Measurements from ENCODE around the gene CASP9.

Gene CASP9

DNA sequence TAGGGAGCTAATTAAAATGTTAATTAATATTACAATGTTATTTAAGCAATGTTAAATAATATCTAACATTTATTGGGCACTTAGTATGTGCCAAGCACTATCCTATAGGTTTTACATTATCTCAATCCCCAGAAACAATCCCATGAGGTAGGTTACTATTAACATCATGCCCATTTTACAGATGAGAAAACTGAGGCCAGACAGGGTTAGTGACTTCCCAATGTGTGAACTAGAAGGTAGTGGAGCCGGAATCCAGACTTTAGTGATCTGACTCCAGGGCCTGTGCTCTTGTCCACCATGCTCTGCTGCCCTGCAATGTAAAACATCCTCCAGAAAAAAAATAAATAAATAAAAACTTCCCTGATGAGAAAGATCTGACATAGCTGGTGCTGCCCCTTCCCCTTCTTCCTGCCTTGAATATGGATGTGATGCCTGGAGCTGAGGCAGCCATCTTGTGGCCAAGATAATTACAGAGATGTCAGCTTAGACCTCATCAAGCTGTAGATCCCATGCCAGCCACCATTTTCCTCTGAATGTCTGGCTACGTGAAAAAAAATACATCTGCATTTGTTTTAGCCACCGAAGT, 75.0 kb downstream of the CASP9 start:
- TF ChIP-seq, protein P1, sequence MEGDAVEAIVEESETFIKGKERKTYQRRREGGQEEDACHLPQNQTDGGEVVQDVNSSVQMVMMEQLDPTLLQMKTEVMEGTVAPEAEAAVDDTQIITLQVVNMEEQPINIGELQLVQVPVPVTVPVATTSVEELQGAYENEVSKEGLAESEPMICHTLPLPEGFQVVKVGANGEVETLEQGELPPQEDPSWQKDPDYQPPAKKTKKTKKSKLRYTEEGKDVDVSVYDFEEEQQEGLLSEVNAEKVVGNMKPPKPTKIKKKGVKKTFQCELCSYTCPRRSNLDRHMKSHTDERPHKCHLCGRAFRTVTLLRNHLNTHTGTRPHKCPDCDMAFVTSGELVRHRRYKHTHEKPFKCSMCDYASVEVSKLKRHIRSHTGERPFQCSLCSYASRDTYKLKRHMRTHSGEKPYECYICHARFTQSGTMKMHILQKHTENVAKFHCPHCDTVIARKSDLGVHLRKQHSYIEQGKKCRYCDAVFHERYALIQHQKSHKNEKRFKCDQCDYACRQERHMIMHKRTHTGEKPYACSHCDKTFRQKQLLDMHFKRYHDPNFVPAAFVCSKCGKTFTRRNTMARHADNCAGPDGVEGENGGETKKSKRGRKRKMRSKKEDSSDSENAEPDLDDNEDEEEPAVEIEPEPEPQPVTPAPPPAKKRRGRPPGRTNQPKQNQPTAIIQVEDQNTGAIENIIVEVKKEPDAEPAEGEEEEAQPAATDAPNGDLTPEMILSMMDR (conservative IDR thresholded peaks at IDR 0.05), result no peak

DNA sequence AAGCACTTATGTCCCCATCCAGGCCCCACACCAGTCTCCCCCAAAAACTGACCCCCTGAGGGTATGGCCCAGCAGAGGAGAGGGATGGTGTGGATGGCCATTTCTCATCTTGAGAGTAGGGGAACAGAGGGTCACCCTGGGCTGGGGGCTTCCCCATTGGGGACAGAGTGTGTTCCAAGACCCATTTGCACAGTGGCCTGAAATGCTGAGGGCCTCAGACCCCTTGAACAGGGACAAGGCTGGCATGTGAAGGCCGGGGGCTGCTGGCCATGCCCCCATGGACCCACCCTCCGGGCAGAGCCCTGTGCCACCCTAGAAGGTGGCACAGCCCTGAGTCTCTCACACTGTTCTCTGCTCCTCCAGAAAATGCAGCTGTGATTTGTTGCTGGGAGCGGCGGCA, 77.8 kb downstream of the CASP9 start:
- H3K27ac ChIP-seq, result no peak overlapping the region
- TF ChIP-seq, protein P1 (conservative IDR thresholded peaks at IDR 0.05), result no peak

More for the DNA sequence above, 75.0 kb downstream of the CASP9 start:
- H3K27ac ChIP-seq, result no peak overlapping the region

DNA sequence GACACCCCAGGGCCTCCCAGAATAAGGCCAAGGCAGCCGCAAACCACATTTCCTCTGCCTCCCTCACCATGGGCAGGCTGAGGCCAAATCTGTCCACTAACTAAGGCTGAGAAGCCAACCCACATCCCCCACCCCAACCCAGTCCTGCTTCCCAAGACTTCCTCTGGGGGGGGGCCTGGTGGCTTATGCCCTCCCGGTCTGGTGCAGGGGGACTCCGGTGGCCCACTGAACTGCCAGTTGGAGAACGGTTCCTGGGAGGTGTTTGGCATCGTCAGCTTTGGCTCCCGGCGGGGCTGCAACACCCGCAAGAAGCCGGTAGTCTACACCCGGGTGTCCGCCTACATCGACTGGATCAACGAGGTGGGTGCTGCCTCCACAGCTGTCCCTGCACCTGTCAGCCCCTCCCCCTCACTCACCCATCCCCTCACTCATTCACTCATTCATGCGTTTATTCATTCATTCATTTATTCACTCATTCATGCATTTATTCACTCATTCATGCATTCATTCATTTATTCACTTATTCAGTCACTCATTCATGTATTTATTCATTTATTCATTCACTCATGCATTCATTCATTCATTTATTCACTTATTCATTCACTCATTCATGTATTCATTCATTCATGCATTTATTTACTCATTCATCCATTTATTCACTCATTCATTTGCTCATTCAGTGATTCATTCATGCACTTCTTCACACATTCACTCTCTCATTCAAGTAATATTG, 78.5 kb downstream of the CASP9 start:
- TF ChIP-seq, protein P1 (conservative IDR thresholded peaks at IDR 0.05), result no peak
- no peak overlapping the region for H3K27ac ChIP-seq

DNA sequence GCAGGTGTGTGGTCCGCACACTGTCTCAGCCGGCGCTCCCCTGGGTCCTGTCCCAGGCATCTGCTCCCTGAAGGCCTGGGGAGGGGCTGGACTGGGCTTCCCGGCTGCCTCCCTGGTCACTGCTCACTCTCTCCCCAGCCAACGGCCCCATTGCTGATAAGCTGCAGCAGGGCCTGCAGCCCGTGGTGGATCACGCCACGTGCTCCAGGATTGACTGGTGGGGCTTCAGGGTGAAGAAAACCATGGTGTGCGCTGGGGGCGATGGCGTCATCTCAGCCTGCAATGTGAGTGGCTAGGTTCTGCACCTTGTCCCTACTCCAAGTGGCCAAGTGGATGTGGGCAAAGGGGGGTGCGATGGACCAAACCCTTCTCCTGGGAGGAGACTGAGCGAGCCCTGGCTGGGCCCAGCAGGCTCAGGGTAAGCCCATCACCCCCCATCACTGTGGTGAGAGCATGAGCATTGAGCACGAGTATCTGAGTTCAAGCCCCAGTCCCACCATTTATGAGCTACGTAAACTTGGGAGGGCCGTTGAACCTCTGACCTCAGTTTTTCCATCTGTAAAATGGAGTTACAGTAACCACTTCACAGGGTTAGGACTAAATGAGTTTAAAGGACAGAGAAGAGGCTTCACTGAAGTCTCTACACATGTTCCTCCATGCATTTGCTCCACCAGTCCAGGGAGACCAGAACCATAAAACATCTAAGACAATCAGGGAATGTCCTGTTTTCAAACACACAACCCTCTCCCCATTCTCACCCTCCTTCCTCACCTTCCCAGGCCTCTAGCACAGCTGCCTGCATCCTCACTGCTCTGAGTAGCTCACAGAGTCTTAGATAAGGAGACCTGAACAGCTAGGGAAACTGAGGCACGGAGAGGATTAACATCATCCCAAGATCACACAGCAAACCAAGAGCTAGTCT, 79.3 kb downstream of the CASP9 start:
- no peak overlapping the region for H3K27ac ChIP-seq
- TF ChIP-seq, protein P1 (conservative IDR thresholded peaks at IDR 0.05), result no peak

DNA sequence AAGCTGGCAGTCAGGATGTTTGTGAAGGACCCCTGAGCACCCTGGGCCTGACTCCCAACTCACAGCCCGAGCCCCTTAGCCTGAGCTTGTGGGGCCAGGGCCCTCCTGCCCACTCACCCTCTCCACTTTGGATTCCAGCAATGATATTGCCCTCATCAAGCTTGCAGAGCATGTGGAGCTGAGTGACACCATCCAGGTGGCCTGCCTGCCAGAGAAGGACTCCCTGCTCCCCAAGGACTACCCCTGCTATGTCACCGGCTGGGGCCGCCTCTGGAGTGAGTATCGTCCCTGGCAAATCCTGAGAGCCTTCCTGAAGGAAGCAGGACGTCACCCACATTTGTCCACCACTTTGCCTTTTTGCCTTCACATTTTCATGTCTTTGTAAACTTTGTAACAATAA, 80.7 kb downstream of the CASP9 start:
- TF ChIP-seq, protein P1 (conservative IDR thresholded peaks at IDR 0.05), result no peak
- no peak overlapping the region for H3K27ac ChIP-seq

DNA sequence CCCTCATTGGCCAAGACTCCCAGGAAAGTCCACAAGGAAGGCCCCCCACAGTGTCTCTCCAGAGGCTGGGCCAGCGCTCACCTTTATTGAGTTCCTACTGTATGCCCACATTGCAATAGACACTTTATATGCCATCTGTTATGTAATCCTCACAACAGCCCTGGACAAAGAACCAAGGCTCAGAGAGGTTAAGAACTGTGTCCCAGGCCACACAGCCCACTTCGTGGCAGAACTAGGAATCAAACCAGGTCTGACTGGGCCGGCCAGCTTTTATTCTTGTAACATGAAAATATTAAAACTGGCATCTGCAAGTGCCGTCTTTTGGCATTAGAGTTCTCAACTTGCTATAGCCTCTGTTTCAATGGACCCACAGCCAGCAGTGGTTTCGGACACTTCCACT, 81.3 kb downstream of the CASP9 start:
- H3K27ac ChIP-seq, result no peak overlapping the region
- TF ChIP-seq, protein P1 (conservative IDR thresholded peaks at IDR 0.05), result no peak

DNA sequence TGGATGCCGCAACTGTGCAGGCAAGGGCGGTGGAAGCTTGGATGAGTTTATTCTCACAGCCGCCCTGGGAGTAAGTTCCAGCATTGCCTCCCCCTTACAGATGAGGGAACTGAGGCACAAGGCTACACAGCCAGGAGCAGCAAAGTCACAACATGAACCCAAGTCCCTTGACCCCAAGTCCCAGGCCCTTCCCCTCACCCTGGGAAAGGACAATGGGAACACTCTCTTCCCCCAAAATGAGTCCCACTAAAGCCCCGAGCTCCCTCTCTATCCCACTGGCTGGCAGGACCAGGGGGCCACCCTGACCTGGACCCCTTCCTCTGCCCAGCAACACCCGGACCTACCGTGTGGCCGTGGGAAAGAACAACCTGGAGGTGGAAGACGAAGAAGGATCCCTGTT, 81.9 kb downstream of the CASP9 start:
- TF ChIP-seq, protein P1 (conservative IDR thresholded peaks at IDR 0.05), result no peak
- no peak overlapping the region for H3K27ac ChIP-seq
